ENCODE measurements around the gene AUTS2. TPM values are rescaled to one million over a fixed set of nuclear protein-coding genes. Genes with fewer than 3 reads are reported as not detected.

AUTS2 gene
- total and polyA plus RNA-seq, 7 experiments from 2014 or later, result 0.40 to 31.7 (median 4.2) TPM

DNA sequence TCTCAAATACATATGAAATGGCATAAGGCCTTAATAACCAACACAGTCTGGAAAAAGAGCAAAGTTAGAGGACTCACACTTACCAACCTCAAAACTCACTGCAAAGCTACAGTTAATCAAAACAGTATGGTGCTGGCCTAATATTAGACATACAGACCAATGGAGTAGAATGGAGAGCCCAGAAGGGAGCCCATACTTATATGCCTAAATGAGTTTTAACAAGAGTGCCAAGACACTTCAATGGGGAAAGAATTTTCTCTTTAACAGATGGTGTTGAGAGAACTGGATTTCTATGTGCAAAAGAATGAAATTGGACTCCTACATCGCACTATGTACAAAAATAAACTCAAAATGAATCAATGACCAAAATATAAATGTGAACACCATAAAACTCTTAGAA is 522.6 kb downstream of the AUTS2 start:
- POLR2A ChIA-PET, result no interaction called here

GRCh38 chr7:70131817-70132216 is 533.5 kb downstream of the AUTS2 start:
- peaks cover 0 to 8% (median 3%) of the 10 kb centered on the region in 11 donors for H3K9me3 Mint-ChIP-seq
- no peak overlapping the region for H3K27ac Mint-ChIP-seq
- ATAC-seq (no peak), DNase-seq (no peak)
- ChIA-PET POLR2A (no interaction called here), CTCF (no interaction called here)
- Histone ChIP-seq H3K9me3 (ENCODE audit: control insufficient read depth in 2 of 3, low read length in 3 of 3) (no peaks in the 10 kb centered on the region), H3K27ac (ENCODE audit: low read depth, low read length) (no peak overlapping the region), H3K27me3 (ENCODE audit: control insufficient read depth in 2 of 2, insufficient read depth in 2 of 2, low read length in 2 of 2) (peaks cover 0 to 3% of the 10 kb centered on the region in 2 donors), H3K36me3 (ENCODE audit: control insufficient read depth in 2 of 3, insufficient read depth in 3 of 3, low read length in 3 of 3) (no peaks in the 10 kb centered on the region), H3K4me3 (ENCODE audit: low read length) (no peak overlapping the region), H3K4me1 (ENCODE audit: control insufficient read depth in 2 of 2, insufficient read depth in 2 of 2, low read length in 2 of 2) (no peaks in the 10 kb centered on the region)
- intact Hi-C loops (cut with micrococcal nuclease), result no loop called here
- no peaks in the 10 kb centered on the region for H3K4me1 Mint-ChIP-seq
- peaks cover 0 to 3% (median 0%) of the 10 kb centered on the region in 5 donors for H3K36me3 Mint-ChIP-seq
- no peak overlapping the region for H3K4me3 Mint-ChIP-seq
- H3K27me3 Mint-ChIP-seq, result no peaks in the 10 kb centered on the region

More for the DNA sequence above, 522.6 kb downstream of the AUTS2 start:
- no peak overlapping the region for H3K27ac Mint-ChIP-seq
- no peaks in the 10 kb centered on the region for H3K36me3 ChIP-seq (ENCODE audit: control insufficient read depth in 2 of 3, insufficient read depth in 3 of 3, low read length in 3 of 3)
- no peak overlapping the region for H3K27ac ChIP-seq (ENCODE audit: low read depth, low read length)
- no peak overlapping the region for H3K4me3 Mint-ChIP-seq
- ATAC-seq, result no peak
- H3K9me3 ChIP-seq (ENCODE audit: control insufficient read depth in 2 of 3, low read length in 3 of 3), result no peaks in the 10 kb centered on the region
- intact Hi-C loops (cut with micrococcal nuclease), result no loop called here
- H3K4me1 Mint-ChIP-seq, result no peaks in the 10 kb centered on the region
- H3K4me3 ChIP-seq (ENCODE audit: low read length), result no peak overlapping the region
- H3K4me1 ChIP-seq (ENCODE audit: control insufficient read depth in 2 of 2, insufficient read depth in 2 of 2, low read length in 2 of 2), result no peaks in the 10 kb centered on the region
- DNase-seq, result no peak
- CTCF ChIA-PET, result no interaction called here
- H3K27me3 Mint-ChIP-seq, result no peaks in the 10 kb centered on the region
- no peaks in the 10 kb centered on the region for H3K27me3 ChIP-seq (ENCODE audit: control insufficient read depth in 2 of 2, insufficient read depth in 2 of 2, low read length in 2 of 2)
- H3K9me3 Mint-ChIP-seq, result peaks cover 7 to 51% (median 26%) of the 10 kb centered on the region in 11 donors
- peaks cover 0 to 5% (median 4%) of the 10 kb centered on the region in 5 donors for H3K36me3 Mint-ChIP-seq

- H3K4me1 ChIP-seq (ENCODE audit: control insufficient read depth in 2 of 2, insufficient read depth in 2 of 2, low read length in 2 of 2), result no peaks in the 10 kb centered on the region
- Mint-ChIP-seq H3K4me1 (no peaks in the 10 kb centered on the region), H3K9me3 (peaks cover 0 to 7% (median 3%) of the 10 kb centered on the region in 11 donors)
Measured at GRCh38 chr7:70132226-70132851, 534.1 kb downstream of the AUTS2 start.

DNA sequence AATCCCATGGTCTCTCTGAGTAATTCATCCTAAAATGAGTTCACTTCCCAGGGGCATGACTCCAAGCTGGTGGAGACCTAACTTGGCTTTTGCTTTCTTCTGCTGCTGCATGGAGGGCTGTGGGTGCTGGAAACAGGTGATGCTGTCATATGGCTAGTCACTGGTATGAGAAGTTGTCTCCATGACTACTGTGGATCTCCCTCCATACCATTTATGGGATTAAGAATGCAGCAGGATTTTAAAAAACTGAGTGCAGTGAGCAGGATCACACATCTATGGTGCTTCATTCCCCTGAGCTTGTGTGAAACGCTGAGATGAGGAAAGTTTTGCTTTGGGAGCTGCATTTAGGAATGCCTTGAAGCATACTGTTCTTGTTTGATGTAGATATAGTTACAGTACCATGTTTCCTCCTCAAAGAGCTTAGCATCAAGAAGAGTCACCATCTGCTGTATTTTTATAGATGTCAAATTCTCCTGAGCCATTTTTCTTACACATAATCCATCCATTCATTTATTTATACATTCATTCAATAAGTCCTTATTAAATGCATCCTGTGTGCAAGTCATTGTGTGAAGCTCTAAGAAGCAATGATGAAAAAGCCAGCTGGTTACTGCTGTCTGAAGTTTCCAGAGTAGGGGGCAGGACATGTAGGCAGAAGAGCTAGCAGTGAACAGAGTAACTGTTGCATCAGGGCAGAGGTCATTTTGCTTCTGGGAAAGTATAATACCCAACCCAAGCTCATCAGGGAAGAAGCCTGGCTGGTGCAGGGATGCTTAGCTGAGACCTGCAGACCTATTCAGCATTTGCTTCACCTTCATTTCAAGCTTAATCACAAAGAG is 534.8 kb downstream of the AUTS2 start:
- DNase-seq, result no peak
- intact Hi-C loops (cut with micrococcal nuclease), result no loop called here
- Mint-ChIP-seq H3K9me3 (peaks cover 0 to 5% (median 0%) of the 10 kb centered on the region in 11 donors), H3K27me3 (no peaks in the 10 kb centered on the region), H3K27ac (no peak overlapping the region), H3K4me1 (no peaks in the 10 kb centered on the region), H3K36me3 (no peaks in the 10 kb centered on the region), H3K4me3 (no peak overlapping the region)
- Histone ChIP-seq H3K27ac (ENCODE audit: low read depth, low read length) (no peak overlapping the region), H3K4me3 (ENCODE audit: low read length) (no peak overlapping the region), H3K9me3 (ENCODE audit: control insufficient read depth in 2 of 3, low read length in 3 of 3) (no peaks in the 10 kb centered on the region), H3K27me3 (ENCODE audit: control insufficient read depth in 2 of 2, insufficient read depth in 2 of 2, low read length in 2 of 2) (peaks cover 0 to 3% of the 10 kb centered on the region in 2 donors), H3K4me1 (ENCODE audit: control insufficient read depth in 2 of 2, insufficient read depth in 2 of 2, low read length in 2 of 2) (no peaks in the 10 kb centered on the region), H3K36me3 (ENCODE audit: control insufficient read depth in 2 of 3, insufficient read depth in 3 of 3, low read length in 3 of 3) (no peaks in the 10 kb centered on the region)
- ChIA-PET CTCF (no interaction called here), POLR2A (no interaction called here)
- ATAC-seq, result no peak

More at GRCh38 chr7:70132226-70132851, 534.1 kb downstream of the AUTS2 start:
- Mint-ChIP-seq H3K36me3 (peaks cover 0 to 2% (median 0%) of the 10 kb centered on the region in 5 donors), H3K27me3 (no peaks in the 10 kb centered on the region), H3K4me3 (no peak overlapping the region), H3K27ac (no peak overlapping the region)
- no peaks in the 10 kb centered on the region for H3K36me3 ChIP-seq (ENCODE audit: control insufficient read depth in 2 of 3, insufficient read depth in 3 of 3, low read length in 3 of 3)
- no peak overlapping the region for H3K4me3 ChIP-seq (ENCODE audit: low read length)
- intact Hi-C loops (cut with micrococcal nuclease), result no loop called here
- ChIA-PET POLR2A (no interaction called here), CTCF (no interaction called here)
- no peak overlapping the region for H3K27ac ChIP-seq (ENCODE audit: low read depth, low read length)
- no peaks in the 10 kb centered on the region for H3K9me3 ChIP-seq (ENCODE audit: control insufficient read depth in 2 of 3, low read length in 3 of 3)
- no peak for ATAC-seq
- H3K27me3 ChIP-seq (ENCODE audit: control insufficient read depth in 2 of 2, insufficient read depth in 2 of 2, low read length in 2 of 2), result peaks cover 0 to 3% of the 10 kb centered on the region in 2 donors
- DNase-seq, result no peak

- ATAC-seq, result no peak
- no peaks in the 10 kb centered on the region for H3K36me3 ChIP-seq (ENCODE audit: control insufficient read depth in 2 of 3, insufficient read depth in 3 of 3, low read length in 3 of 3)
- intact Hi-C loops (cut with micrococcal nuclease), result no loop called here
- H3K9me3 ChIP-seq (ENCODE audit: control insufficient read depth in 2 of 3, low read length in 3 of 3), result no peaks in the 10 kb centered on the region
- Mint-ChIP-seq H3K27ac (no peak overlapping the region), H3K9me3 (peaks cover 0 to 5% (median 0%) of the 10 kb centered on the region in 11 donors), H3K4me1 (no peaks in the 10 kb centered on the region), H3K36me3 (no peaks in the 10 kb centered on the region), H3K4me3 (no peak overlapping the region), H3K27me3 (no peaks in the 10 kb centered on the region)
- H3K4me1 ChIP-seq (ENCODE audit: control insufficient read depth in 2 of 2, insufficient read depth in 2 of 2, low read length in 2 of 2), result no peaks in the 10 kb centered on the region
- CTCF ChIA-PET, result no interaction called here
- H3K27ac ChIP-seq (ENCODE audit: low read depth, low read length), result no peak overlapping the region
- H3K27me3 ChIP-seq (ENCODE audit: control insufficient read depth in 2 of 2, insufficient read depth in 2 of 2, low read length in 2 of 2), result peaks cover 0 to 3% of the 10 kb centered on the region in 2 donors
- H3K4me3 ChIP-seq (ENCODE audit: low read length), result no peak overlapping the region
- POLR2A ChIA-PET, result no interaction called here
- DNase-seq, result no peak
Measured at GRCh38 chr7:70134029-70134770, 535.9 kb downstream of the AUTS2 start.

DNA sequence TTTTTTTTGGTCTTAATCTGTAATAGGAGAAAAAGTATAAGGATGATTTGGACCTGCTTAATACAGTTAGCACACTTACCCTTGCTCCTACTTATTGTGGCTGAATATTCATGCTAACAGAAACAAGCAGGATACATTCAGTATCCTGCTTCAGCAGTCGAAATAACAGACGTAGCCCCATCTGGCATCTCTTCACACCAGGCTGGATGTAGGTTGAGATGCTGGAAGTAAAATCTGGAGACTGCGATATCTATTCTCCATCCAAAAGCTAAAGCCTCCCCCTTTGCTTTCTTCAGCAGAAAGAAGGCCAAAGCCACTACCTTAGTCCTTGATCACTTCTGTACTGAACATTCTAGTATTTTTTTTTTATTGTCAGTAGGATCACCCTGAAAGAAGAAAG is 537.4 kb downstream of the AUTS2 start:
- Histone ChIP-seq H3K4me3 (ENCODE audit: low read length) (no peak overlapping the region), H3K27me3 (ENCODE audit: control insufficient read depth in 2 of 2, insufficient read depth in 2 of 2, low read length in 2 of 2) (peaks cover 0 to 3% of the 10 kb centered on the region in 2 donors), H3K9me3 (ENCODE audit: control insufficient read depth in 2 of 3, low read length in 3 of 3) (no peaks in the 10 kb centered on the region), H3K4me1 (ENCODE audit: control insufficient read depth in 2 of 2, insufficient read depth in 2 of 2, low read length in 2 of 2) (no peaks in the 10 kb centered on the region), H3K27ac (ENCODE audit: low read depth, low read length) (no peak overlapping the region), H3K36me3 (ENCODE audit: control insufficient read depth in 2 of 3, insufficient read depth in 3 of 3, low read length in 3 of 3) (no peaks in the 10 kb centered on the region)
- Mint-ChIP-seq H3K4me3 (no peak overlapping the region), H3K36me3 (no peaks in the 10 kb centered on the region), H3K27me3 (no peaks in the 10 kb centered on the region), H3K27ac (no peak overlapping the region), H3K4me1 (no peaks in the 10 kb centered on the region), H3K9me3 (peaks cover 0 to 2% (median 0%) of the 10 kb centered on the region in 11 donors)
- intact Hi-C loops (cut with micrococcal nuclease), result no loop called here
- DNase-seq (no peak), ATAC-seq (no peak)
- ChIA-PET CTCF (no interaction called here), POLR2A (no interaction called here)

Measured in naive thymus-derived CD4-positive, alpha-beta T cell (primary cell).